SW 1271 (cell line): ENCODE results near the gene UBE2M.
"Not testable (repeated sequence)": the region's sequence is repeated elsewhere in the genome, so short reads cannot be mapped to it uniquely, and the experiment has no call there.

ENCODE experiments used
- DNase-seq, 2 experiments: peaks; one replicate each; lab custom pipeline; 2025; lab: John Stamatoyannopoulos, UW

Gene UBE2M

GRCh38 chr19:58539169-58539559 is 19.2 kb downstream of the UBE2M start:
- DNase-seq = not testable (repeated sequence)

- no peak for DNase-seq
These were observed 19.9 kb downstream of the UBE2M start for GRCh38 chr19:58538257-58539168.

GRCh38 chr19:58536852-58537798 is 21.3 kb downstream of the UBE2M start:
- no peak for DNase-seq

- no peak for DNase-seq
These were observed 22.6 kb downstream of the UBE2M start for GRCh38 chr19:58535857-58536256.

- DNase-seq = no peak
These were observed 27.2 kb downstream of the UBE2M start for GRCh38 chr19:58531034-58531840.

- DNase-seq = no peak
These were observed 29.0 kb downstream of the UBE2M start for GRCh38 chr19:58529405-58529804.

- no peak for DNase-seq
These were observed 35.7 kb downstream of the UBE2M start for GRCh38 chr19:58522709-58523108.

GRCh38 chr19:58521651-58522050 is 36.8 kb downstream of the UBE2M start:
- no peak for DNase-seq

- no peak for DNase-seq
These were observed 38.2 kb downstream of the UBE2M start for GRCh38 chr19:58520257-58520599.

- peak; percentile 79 to 91 for DNase-seq
These were observed 38.8 kb downstream of the UBE2M start, which contains the start of gene ZBTB45 for GRCh38 chr19:58519355-58520256. TSS of gene ZBTB45 (minus strand) at chr19:58519810. CDS start at chr19:58517673, 2,137 bp downstream.

- DNase-seq = peak in 1 of 2 experiments; percentile 58
These were observed 39.4 kb downstream of the UBE2M start for GRCh38 chr19:58519087-58519354.

GRCh38 chr19:58518256-58519086 is 39.9 kb downstream of the UBE2M start:
- DNase-seq = no peak

- no peak for DNase-seq
These were observed 41.2 kb downstream of the UBE2M start for GRCh38 chr19:58516964-58517833.

GRCh38 chr19:58516246-58516836 is 42.1 kb downstream of the UBE2M start:
- DNase-seq = no peak

GRCh38 chr19:58515259-58515658 is 43.2 kb downstream of the UBE2M start:
- DNase-seq = no peak

- no peak for DNase-seq
These were observed 43.8 kb downstream of the UBE2M start for GRCh38 chr19:58514564-58515022.

GRCh38 chr19:58513694-58514563 is 44.5 kb downstream of the UBE2M start:
- DNase-seq = peak; percentile 45 to 57
